Liver (tissue), 9 donors: ENCODE results near the gene ZNF280A. TPM values are rescaled to one million over a fixed set of nuclear protein-coding genes. Genes with fewer than 3 reads are reported as not detected.

ENCODE experiments used
- DNase-seq: peaks from one replicate; pipeline ENCODE4 v3.0.0-alpha.2; 2017; ENCODE audit warnings: low spot score
- H3K27ac ChIP-seq, 2 donors: one replicate each; pipeline ENCODE4 v1.7.0; 2013; ENCODE audit warnings: inconsistent platforms in 2 of 2, low read length in 2 of 2, control low read depth in 1 of 2, low read depth in 1 of 2, mild to moderate bottlenecking in 1 of 2
- H3K27me3 ChIP-seq, 4 donors: one replicate each; pipeline versions ENCODE4 v1.6.1 to v1.7.0; 2013; ENCODE audit warnings: low read length in 3 of 4, inconsistent platforms in 1 of 4, mild to moderate bottlenecking in 1 of 4, moderate library complexity in 1 of 4; ENCODE audit not compliant: control insufficient read depth in 4 of 4, insufficient read depth in 4 of 4
- H3K36me3 ChIP-seq, 4 donors: one replicate each; pipeline versions ENCODE4 v1.6.1 to v1.7.0; 2013; ENCODE audit warnings: low read length in 3 of 4, mild to moderate bottlenecking in 3 of 4, low read depth in 1 of 4, moderate library complexity in 1 of 4; ENCODE audit not compliant: control insufficient read depth in 4 of 4, insufficient read depth in 3 of 4
- H3K4me1 ChIP-seq, 4 donors: one replicate each; pipeline versions ENCODE4 v1.6.1 to v1.7.0; 2013; ENCODE audit warnings: low read length in 3 of 4, mild to moderate bottlenecking in 3 of 4, moderate library complexity in 1 of 4; ENCODE audit not compliant: control insufficient read depth in 4 of 4, insufficient read depth in 4 of 4
- H3K4me3 ChIP-seq, 3 donors: one replicate each; pipeline versions ENCODE4 v1.6.1 to v1.7.0; 2013; ENCODE audit warnings: low read length in 3 of 3, control low read depth in 1 of 3, low read depth in 1 of 3, mild to moderate bottlenecking in 1 of 3
- H3K9ac ChIP-seq, 2 donors: one replicate each; pipeline ENCODE4 v1.7.0; 2013; ENCODE audit warnings: low read length in 2 of 2, mild to moderate bottlenecking in 2 of 2, moderate library complexity in 2 of 2, control low read depth in 1 of 2, low read depth in 1 of 2
- H3K9me3 ChIP-seq, 4 donors: one replicate each; pipeline versions ENCODE4 v1.6.1 to v1.7.0; 2013; ENCODE audit warnings: low read length in 3 of 4; ENCODE audit not compliant: control insufficient read depth in 4 of 4
- EGR1 ChIP-seq, 2 donors: IDR thresholded peaks; 2 replicates each; pipeline ENCODE4 v1.6.1; 2016 to 2018; ENCODE audit warnings: antibody characterized with exemption in 2 of 2, low read depth in 2 of 2
- FOXA1 ChIP-seq: IDR thresholded peaks from 2 replicates; pipeline ENCODE4 v1.6.1; 2016; ENCODE audit warnings: antibody characterized with exemption
- FOXA2 ChIP-seq: IDR thresholded peaks from 2 replicates; pipeline ENCODE4 v1.6.1; 2016; ENCODE audit warnings: antibody characterized with exemption
- GABPA ChIP-seq, 2 donors: IDR thresholded peaks in 1 of 2; conservative IDR thresholded peaks in 1 of 2; 2 replicates each; pipeline ENCODE4 v1.6.1; 2016; ENCODE audit warnings: antibody characterized with exemption in 2 of 2, mild to moderate bottlenecking in 1 of 2, moderate library complexity in 1 of 2
- HNF4A ChIP-seq, 2 donors: conservative IDR thresholded peaks; 2 replicates each; pipeline ENCODE4 v1.6.1; 2016; ENCODE audit warnings: antibody characterized with exemption in 2 of 2, mild to moderate bottlenecking in 2 of 2
- HNF4G ChIP-seq: IDR thresholded peaks from 2 replicates; pipeline ENCODE4 v1.6.1; 2016; ENCODE audit warnings: antibody characterized with exemption
- NR2F2 ChIP-seq: IDR thresholded peaks from 2 replicates; pipeline ENCODE4 v1.6.1; 2016; ENCODE audit warnings: antibody characterized with exemption
- RAD21 ChIP-seq, 2 donors: IDR thresholded peaks; 2 replicates each; pipeline ENCODE4 v1.6.1; 2016; ENCODE audit warnings: antibody characterized with exemption in 2 of 2, mild to moderate bottlenecking in 2 of 2
- SP1 ChIP-seq: IDR thresholded peaks from 2 replicates; pipeline ENCODE4 v1.6.1; 2018; ENCODE audit warnings: antibody characterized with exemption, mild to moderate bottlenecking
- TAF1 ChIP-seq: conservative IDR thresholded peaks from 2 replicates; pipeline ENCODE4 v1.6.1; 2016; ENCODE audit warnings: antibody characterized with exemption, mild to moderate bottlenecking
- YY1 ChIP-seq: IDR thresholded peaks from 2 replicates; pipeline ENCODE4 v1.6.1; 2016; ENCODE audit warnings: antibody characterized with exemption, mild to moderate bottlenecking
- WGBS: extraction: QIAGEN DNeasy Blood & Tissue Kit; methylation state at CpG from one replicate; pipeline ENCODE4 v1.1.7; 2013; 5-methylcytosine and 5-hydroxymethylcytosine counted together
- polyA plus RNA-seq, 2 donors: library from polyadenylated mRNA; stranded (reverse) in 1 of 2; unstranded in 1 of 2; fragments of 200-250 nt in 1 of 2; fragments of >200 nt in 1 of 2; fragmentation: Nextera tagmentation in 1 of 2; extraction: Ambion mirVana in 1 of 2; gene quantifications; one replicate each; pipeline versions ENCODE4 v1.2.1 to v1.2.3, GENCODE V29; 2013 to 2015
- total RNA-seq, 2 donors: library from RNA; depleted of rRNA; stranded (reverse); fragments of >200 nt; gene quantifications; one replicate each; pipeline ENCODE4 v1.2.3, GENCODE V29; 2014
- TF ChIP-seq, protein P1 (sequence below): fragments of 150-350 bp; IDR thresholded peaks from 2 replicates; pipeline ENCODE4 v1.5.1; 2017; ENCODE audit warnings: improper control_type of control experiment, low read depth, low read length; ENCODE audit not compliant: missing input control
- TF ChIP-seq, protein P2 (sequence below): IDR thresholded peaks from 2 replicates; pipeline ENCODE4 v1.6.1; 2016; ENCODE audit warnings: antibody characterized with exemption
- TF ChIP-seq, protein P3 (sequence below): IDR thresholded peaks from 2 replicates; pipeline ENCODE4 v1.6.1; 2016; ENCODE audit warnings: antibody characterized with exemption, mild to moderate bottlenecking
- TF ChIP-seq, protein P4 (sequence below): IDR thresholded peaks from 2 replicates; pipeline ENCODE4 v1.6.1; 2016; ENCODE audit warnings: antibody characterized with exemption
- donor health status: healthy.
- donor health status: healthy.
- donor health status: healthy.
- donor health status: healthy.
- donor health status: healthy.

Gene ZNF280A
- total and polyA plus RNA-seq, 4 donors, result not detected

DNA sequence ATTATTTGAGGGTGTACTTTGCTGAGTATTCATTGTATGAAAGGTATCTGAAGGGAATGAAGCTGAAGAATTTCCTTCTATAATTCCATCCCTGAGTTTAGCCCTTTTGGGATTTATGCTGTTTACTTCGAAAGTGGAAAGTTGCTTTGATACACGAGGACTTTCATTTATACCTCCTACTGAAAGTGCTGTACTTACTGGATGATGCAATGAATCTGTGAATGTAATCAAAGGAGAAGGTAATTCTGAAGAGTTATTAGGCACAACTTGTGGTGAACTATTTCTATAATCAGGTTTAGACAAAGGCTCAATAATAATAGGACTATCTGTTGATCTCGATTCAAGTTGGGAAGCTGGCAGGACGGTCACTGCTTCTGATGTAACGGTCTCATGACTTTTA, 31.3 kb downstream of the ZNF280A start:
- Histone ChIP-seq H3K4me3 (no peak overlapping the region), H3K9me3 (no peaks in the 10 kb centered on the region), H3K9ac (no peak overlapping the region), H3K36me3 (peaks cover 0 to 3% (median 0%) of the 10 kb centered on the region in 4 donors), H3K4me1 (no peaks in the 10 kb centered on the region), H3K27me3 (peaks cover 0 to 3% (median 0%) of the 10 kb centered on the region in 4 donors), H3K27ac (no peak overlapping the region)
- no peak for DNase-seq
- 94% methylated on average over 5 of the region's 5 CpGs for WGBS
- TF ChIP-seq HNF4A (conservative IDR thresholded peaks at IDR 0.05) (no peak), SP1 (no peak), HNF4G (no peak), TAF1 (no peak), EGR1 (IDR thresholded peaks at IDR 0.05; ENCODE audit: low read depth in 2 of 2) (no peak), FOXA1 (no peak), YY1 (no peak), NR2F2 (no peak)
- TF ChIP-seq, protein P1, sequence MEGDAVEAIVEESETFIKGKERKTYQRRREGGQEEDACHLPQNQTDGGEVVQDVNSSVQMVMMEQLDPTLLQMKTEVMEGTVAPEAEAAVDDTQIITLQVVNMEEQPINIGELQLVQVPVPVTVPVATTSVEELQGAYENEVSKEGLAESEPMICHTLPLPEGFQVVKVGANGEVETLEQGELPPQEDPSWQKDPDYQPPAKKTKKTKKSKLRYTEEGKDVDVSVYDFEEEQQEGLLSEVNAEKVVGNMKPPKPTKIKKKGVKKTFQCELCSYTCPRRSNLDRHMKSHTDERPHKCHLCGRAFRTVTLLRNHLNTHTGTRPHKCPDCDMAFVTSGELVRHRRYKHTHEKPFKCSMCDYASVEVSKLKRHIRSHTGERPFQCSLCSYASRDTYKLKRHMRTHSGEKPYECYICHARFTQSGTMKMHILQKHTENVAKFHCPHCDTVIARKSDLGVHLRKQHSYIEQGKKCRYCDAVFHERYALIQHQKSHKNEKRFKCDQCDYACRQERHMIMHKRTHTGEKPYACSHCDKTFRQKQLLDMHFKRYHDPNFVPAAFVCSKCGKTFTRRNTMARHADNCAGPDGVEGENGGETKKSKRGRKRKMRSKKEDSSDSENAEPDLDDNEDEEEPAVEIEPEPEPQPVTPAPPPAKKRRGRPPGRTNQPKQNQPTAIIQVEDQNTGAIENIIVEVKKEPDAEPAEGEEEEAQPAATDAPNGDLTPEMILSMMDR, result no peak
- TF ChIP-seq, protein P2, sequence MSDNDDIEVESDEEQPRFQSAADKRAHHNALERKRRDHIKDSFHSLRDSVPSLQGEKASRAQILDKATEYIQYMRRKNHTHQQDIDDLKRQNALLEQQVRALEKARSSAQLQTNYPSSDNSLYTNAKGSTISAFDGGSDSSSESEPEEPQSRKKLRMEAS, result no peak
- TF ChIP-seq, protein P3, sequence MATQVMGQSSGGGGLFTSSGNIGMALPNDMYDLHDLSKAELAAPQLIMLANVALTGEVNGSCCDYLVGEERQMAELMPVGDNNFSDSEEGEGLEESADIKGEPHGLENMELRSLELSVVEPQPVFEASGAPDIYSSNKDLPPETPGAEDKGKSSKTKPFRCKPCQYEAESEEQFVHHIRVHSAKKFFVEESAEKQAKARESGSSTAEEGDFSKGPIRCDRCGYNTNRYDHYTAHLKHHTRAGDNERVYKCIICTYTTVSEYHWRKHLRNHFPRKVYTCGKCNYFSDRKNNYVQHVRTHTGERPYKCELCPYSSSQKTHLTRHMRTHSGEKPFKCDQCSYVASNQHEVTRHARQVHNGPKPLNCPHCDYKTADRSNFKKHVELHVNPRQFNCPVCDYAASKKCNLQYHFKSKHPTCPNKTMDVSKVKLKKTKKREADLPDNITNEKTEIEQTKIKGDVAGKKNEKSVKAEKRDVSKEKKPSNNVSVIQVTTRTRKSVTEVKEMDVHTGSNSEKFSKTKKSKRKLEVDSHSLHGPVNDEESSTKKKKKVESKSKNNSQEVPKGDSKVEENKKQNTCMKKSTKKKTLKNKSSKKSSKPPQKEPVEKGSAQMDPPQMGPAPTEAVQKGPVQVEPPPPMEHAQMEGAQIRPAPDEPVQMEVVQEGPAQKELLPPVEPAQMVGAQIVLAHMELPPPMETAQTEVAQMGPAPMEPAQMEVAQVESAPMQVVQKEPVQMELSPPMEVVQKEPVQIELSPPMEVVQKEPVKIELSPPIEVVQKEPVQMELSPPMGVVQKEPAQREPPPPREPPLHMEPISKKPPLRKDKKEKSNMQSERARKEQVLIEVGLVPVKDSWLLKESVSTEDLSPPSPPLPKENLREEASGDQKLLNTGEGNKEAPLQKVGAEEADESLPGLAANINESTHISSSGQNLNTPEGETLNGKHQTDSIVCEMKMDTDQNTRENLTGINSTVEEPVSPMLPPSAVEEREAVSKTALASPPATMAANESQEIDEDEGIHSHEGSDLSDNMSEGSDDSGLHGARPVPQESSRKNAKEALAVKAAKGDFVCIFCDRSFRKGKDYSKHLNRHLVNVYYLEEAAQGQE, result no peak

DNA sequence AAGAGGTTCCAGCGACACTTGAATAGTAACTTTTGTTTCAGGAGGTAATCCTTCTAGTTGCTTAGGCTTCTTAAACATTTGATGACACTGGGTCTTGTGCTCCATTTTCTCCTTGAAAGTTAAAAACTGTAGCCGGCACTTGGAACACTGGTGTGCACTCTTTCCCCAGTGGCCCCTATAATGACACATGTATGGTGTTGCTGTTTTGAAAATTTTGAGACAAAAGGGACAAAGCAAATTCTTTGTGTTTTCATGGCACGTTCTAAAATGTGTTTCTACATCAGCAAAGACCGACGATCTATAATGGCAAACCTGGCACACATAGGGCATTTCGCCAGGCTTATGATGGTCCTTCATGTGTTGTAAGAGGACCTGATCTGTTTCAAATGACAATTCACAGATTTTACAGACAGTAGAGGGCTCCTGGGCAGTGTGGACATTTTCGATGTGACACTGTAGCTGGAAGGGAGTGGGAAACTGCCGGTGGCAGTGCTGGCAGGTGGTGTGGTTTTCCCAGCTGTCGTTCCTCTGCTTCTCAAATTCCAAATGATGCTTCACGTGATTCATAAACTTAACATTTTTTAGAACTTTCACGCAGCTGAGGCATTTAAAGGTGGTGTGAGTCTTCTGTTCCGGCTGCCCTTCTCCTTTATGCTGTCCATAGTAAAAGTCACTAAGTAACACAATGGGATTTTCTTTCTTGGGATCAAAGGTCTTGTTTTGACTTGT, 32.0 kb downstream of the ZNF280A start:
- Histone ChIP-seq H3K27me3 (peaks cover 0 to 3% (median 0%) of the 10 kb centered on the region in 4 donors), H3K27ac (no peak overlapping the region), H3K36me3 (peaks cover 0 to 3% (median 0%) of the 10 kb centered on the region in 4 donors), H3K4me3 (no peak overlapping the region), H3K9me3 (no peaks in the 10 kb centered on the region), H3K4me1 (no peaks in the 10 kb centered on the region), H3K9ac (no peak overlapping the region)
- TF ChIP-seq FOXA2 (no peak), YY1 (no peak), EGR1 (IDR thresholded peaks at IDR 0.05; ENCODE audit: low read depth in 2 of 2) (no peak), HNF4G (no peak), GABPA (IDR thresholded peaks at IDR 0.05 in 1 of 2, conservative IDR thresholded peaks at IDR 0.05 in 1 of 2) (no peak), RAD21 (IDR thresholded peaks at IDR 0.05) (no peak), NR2F2 (no peak), FOXA1 (no peak)
- TF ChIP-seq, protein P4, sequence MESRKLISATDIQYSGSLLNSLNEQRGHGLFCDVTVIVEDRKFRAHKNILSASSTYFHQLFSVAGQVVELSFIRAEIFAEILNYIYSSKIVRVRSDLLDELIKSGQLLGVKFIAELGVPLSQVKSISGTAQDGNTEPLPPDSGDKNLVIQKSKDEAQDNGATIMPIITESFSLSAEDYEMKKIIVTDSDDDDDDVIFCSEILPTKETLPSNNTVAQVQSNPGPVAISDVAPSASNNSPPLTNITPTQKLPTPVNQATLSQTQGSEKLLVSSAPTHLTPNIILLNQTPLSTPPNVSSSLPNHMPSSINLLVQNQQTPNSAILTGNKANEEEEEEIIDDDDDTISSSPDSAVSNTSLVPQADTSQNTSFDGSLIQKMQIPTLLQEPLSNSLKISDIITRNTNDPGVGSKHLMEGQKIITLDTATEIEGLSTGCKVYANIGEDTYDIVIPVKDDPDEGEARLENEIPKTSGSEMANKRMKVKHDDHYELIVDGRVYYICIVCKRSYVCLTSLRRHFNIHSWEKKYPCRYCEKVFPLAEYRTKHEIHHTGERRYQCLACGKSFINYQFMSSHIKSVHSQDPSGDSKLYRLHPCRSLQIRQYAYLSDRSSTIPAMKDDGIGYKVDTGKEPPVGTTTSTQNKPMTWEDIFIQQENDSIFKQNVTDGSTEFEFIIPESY, result no peak
- TF ChIP-seq, protein P3, result no peak
- WGBS, result 89% methylated on average over 12 of the region's 12 CpGs
- no peak for DNase-seq
